Left ventricle myocardium inferior (tissue), 1 donor: ENCODE results near the gene PDCD7. TPM values are rescaled to one million over a fixed set of nuclear protein-coding genes. Genes with fewer than 3 reads are reported as not detected.
A peak's percentile ranks its signal among the peaks of the same experiment; 100 is the strongest.

Experiments
- DNase-seq: peaks from one replicate; pipeline ENCODE4 v3.0.0-alpha.2; 2020
- H3K27ac ChIP-seq: fragments of 200-600 bp; replicated peaks from 2 replicates; pipeline ENCODE4 v1.8.0; 2021
- H3K27me3 ChIP-seq: fragments of 200-600 bp; 2 replicates; pipeline ENCODE4 v1.8.0; 2021; ENCODE audit warnings: low read depth
- H3K36me3 ChIP-seq: fragments of 200-600 bp; 2 replicates; pipeline ENCODE4 v1.8.0; 2021
- H3K4me1 ChIP-seq: fragments of 200-600 bp; 2 replicates; pipeline ENCODE4 v1.8.0; 2021
- H3K4me3 ChIP-seq: fragments of 200-600 bp; 2 replicates; pipeline ENCODE4 v1.8.0; 2021; ENCODE audit warnings: mild to moderate bottlenecking, moderate library complexity
- H3K9me3 ChIP-seq: fragments of 200-600 bp; replicated peaks from 2 replicates; pipeline ENCODE4 v1.8.0; 2021
- CTCF ChIP-seq: fragments of 200-600 bp; IDR thresholded peaks from 2 replicates; pipeline ENCODE4 v1.8.0; 2021; ENCODE audit warnings: antibody characterized with exemption, mild to moderate bottlenecking, borderline replicate concordance
- intact Hi-C: fragments of 100-400 bp; cut with micrococcal nuclease; formaldehyde crosslinking; loops from one replicate; pipeline ENCODE4 v1.11.0; 2022
- total RNA-seq: library from RNA; stranded (reverse); fragmentation: NEBNext Ultra II Directional; extraction: Animal tissue kit (Norgen Biotek cat#: 25700); gene quantifications from one replicate; pipeline ENCODE4 v1.2.1, GENCODE V29; 2021
- donor health status: DM: no; HTN: yes; CAD: no; lungs with severe emphysema.

PDCD7 gene
- total RNA-seq, 1 donor from 2014 or later, result 14.5 TPM

GRCh38 chr15:65086680-65087111, 46.9 kb downstream of the PDCD7 start:
- Histone ChIP-seq H3K36me3 (no peaks in the 10 kb centered on the region), H3K9me3 (no peaks in the 10 kb centered on the region), H3K4me3 (no peak overlapping the region), H3K4me1 (peaks cover 96% of the 10 kb centered on the region), H3K27me3 (peaks cover 1% of the 10 kb centered on the region), H3K27ac (peak overlapping the region; percentile 93)
- no peak for DNase-seq
- no peak for TF ChIP-seq CTCF
- intact Hi-C loops, result no loop called here

- peaks cover 6% of the 10 kb centered on the region for H3K27me3 ChIP-seq
- peak; percentile 51 for TF ChIP-seq CTCF
- intact Hi-C loops, result no loop called here
- H3K4me1 ChIP-seq, result peaks cover 96% of the 10 kb centered on the region
- no peaks in the 10 kb centered on the region for H3K9me3 ChIP-seq
- no peaks in the 10 kb centered on the region for H3K36me3 ChIP-seq
- H3K27ac ChIP-seq, result peak overlapping the region; percentile 93
- no peak overlapping the region for H3K4me3 ChIP-seq
- DNase-seq, result no peak
These were observed 47.5 kb downstream of the PDCD7 start for GRCh38 chr15:65085990-65086679.

- peak overlapping the region; percentile 93 for H3K27ac ChIP-seq
- peaks cover 8% of the 10 kb centered on the region for H3K27me3 ChIP-seq
- no peak overlapping the region for H3K4me3 ChIP-seq
- peaks cover 99% of the 10 kb centered on the region for H3K4me1 ChIP-seq
- DNase-seq, result no peak
- intact Hi-C loops, result no loop called here
- H3K36me3 ChIP-seq, result no peaks in the 10 kb centered on the region
- H3K9me3 ChIP-seq, result no peaks in the 10 kb centered on the region
- TF ChIP-seq CTCF, result no peak
These were observed 48.3 kb downstream of the PDCD7 start for GRCh38 chr15:65085207-65085753.

- no peak for DNase-seq
- intact Hi-C loops, result no loop called here
- no peak for TF ChIP-seq CTCF
- Histone ChIP-seq H3K27ac (peak overlapping the region; percentile 93), H3K36me3 (no peaks in the 10 kb centered on the region), H3K27me3 (peaks cover 8% of the 10 kb centered on the region), H3K9me3 (no peaks in the 10 kb centered on the region), H3K4me3 (no peak overlapping the region), H3K4me1 (peaks cover 99% of the 10 kb centered on the region)
These were observed 49.0 kb downstream of the PDCD7 start for GRCh38 chr15:65084500-65085206.

- TF ChIP-seq CTCF, result peak; percentile 48
- H3K4me3 ChIP-seq, result no peak overlapping the region
These were observed 50.3 kb downstream of the PDCD7 start for GRCh38 chr15:65083262-65083701.

More at GRCh38 chr15:65083262-65083701, 50.3 kb downstream of the PDCD7 start:
- no peaks in the 10 kb centered on the region for H3K36me3 ChIP-seq
- H3K4me1 ChIP-seq, result peaks cover 96% of the 10 kb centered on the region
- peaks cover 8% of the 10 kb centered on the region for H3K27me3 ChIP-seq
- no peaks in the 10 kb centered on the region for H3K9me3 ChIP-seq
- peak overlapping the region; percentile 93 for H3K27ac ChIP-seq
- intact Hi-C loops, result no loop called here
- no peak for DNase-seq
